GM23338 (cell line): ENCODE results near the gene ISG15. TPM values are rescaled to one million over a fixed set of nuclear protein-coding genes. Genes with fewer than 3 reads are reported as not detected.

Source experiments
- ATAC-seq: fragments of 200-7000 bp; cut with Tn5 transposase; 3 replicates; pipeline ENCODE4 v1.9.1; 2020
- DNase-seq: peaks from one replicate; pipeline ENCODE4 v3.0.0-alpha.2; 2015; ENCODE audit warnings: low spot score
- H2AFZ ChIP-seq: fragments of 200-600 bp; sonication (generic); 2 replicates; pipeline ENCODE4 v1.8.0; 2016; ENCODE audit warnings: antibody characterized with exemption, mild to moderate bottlenecking, moderate library complexity
- H3F3A ChIP-seq: fragments of 200-600 bp; sonication (generic); replicated peaks from 2 replicates; pipeline ENCODE4 v1.8.0; 2017; ENCODE audit warnings: antibody characterized with exemption, mixed run types, low read depth
- H3K27ac ChIP-seq: fragments of 200-600 bp; sonication (generic); 2 replicates; pipeline ENCODE4 v1.6.1; 2016; ENCODE audit warnings: low read depth
- H3K27me3 ChIP-seq: fragments of 200-600 bp; sonication (generic); 2 replicates; pipeline ENCODE4 v1.8.0; 2016; ENCODE audit warnings: mild to moderate bottlenecking, mixed run types, moderate library complexity; ENCODE audit not compliant: insufficient read depth
- H3K36me3 ChIP-seq: fragments of 200-600 bp; sonication (generic); 2 replicates; pipeline ENCODE4 v1.8.0; 2016; ENCODE audit warnings: mild to moderate bottlenecking; ENCODE audit not compliant: insufficient read depth
- H3K4me1 ChIP-seq: fragments of 200-600 bp; sonication (generic); 2 replicates; pipeline ENCODE4 v1.8.0; 2016; ENCODE audit warnings: mild to moderate bottlenecking, moderate library complexity; ENCODE audit not compliant: insufficient read depth
- H3K4me2 ChIP-seq: fragments of 200-600 bp; sonication (generic); 2 replicates; pipeline ENCODE4 v1.7.1; 2017; ENCODE audit warnings: mixed run types
- H3K4me3 ChIP-seq: fragments of 200-600 bp; sonication (generic); 2 replicates; pipeline ENCODE4 v1.6.1; 2016; ENCODE audit warnings: mixed run types
- H3K79me2 ChIP-seq: fragments of 200-600 bp; sonication (generic); replicated peaks from 2 replicates; pipeline ENCODE4 v1.8.0; 2017; ENCODE audit warnings: mild to moderate bottlenecking; ENCODE audit not compliant: insufficient read depth
- H3K9me2 ChIP-seq: fragments of 200-600 bp; sonication (generic); 2 replicates; pipeline ENCODE4 v1.8.0; 2017; ENCODE audit not compliant: insufficient read depth
- H4K20me1 ChIP-seq: fragments of 200-600 bp; sonication (generic); replicated peaks from 2 replicates; pipeline ENCODE4 v1.8.0; 2017; ENCODE audit warnings: mild to moderate bottlenecking; ENCODE audit not compliant: insufficient read depth
- H3K27ac Mint-ChIP-seq: 2 replicates; pipeline ENCODE4 v1.8.0; 2020; ENCODE audit warnings: inconsistent platforms, mild to moderate bottlenecking, moderate library complexity, mixed read lengths
- H3K27me3 Mint-ChIP-seq: 3 replicates; pipeline ENCODE4 v1.8.0; 2022; ENCODE audit warnings: low read depth, mild to moderate bottlenecking, moderate library complexity, mixed read lengths, inconsistent platforms; ENCODE audit not compliant: insufficient read depth, poor library complexity
- H3K36me3 Mint-ChIP-seq: 3 replicates; pipeline ENCODE4 v1.8.0; 2021; ENCODE audit warnings: low read depth, mild to moderate bottlenecking, inconsistent platforms, moderate library complexity, mixed read lengths
- H3K4me1 Mint-ChIP-seq: 3 replicates; pipeline ENCODE4 v1.8.0; 2020; ENCODE audit warnings: mild to moderate bottlenecking, inconsistent platforms, mixed read lengths
- H3K4me3 Mint-ChIP-seq: 3 replicates; pipeline ENCODE4 v1.8.0; 2021; ENCODE audit warnings: moderate library complexity, mild to moderate bottlenecking, inconsistent platforms, mixed read lengths
- H3K9me3 Mint-ChIP-seq: 3 replicates; pipeline ENCODE4 v1.8.0; 2020; ENCODE audit warnings: moderate library complexity, mild to moderate bottlenecking, inconsistent platforms, mixed read lengths
- CREB1 ChIP-seq: fragments of 250-450 bp; sonication (Bioruptor Pico); IDR thresholded peaks from 2 replicates; pipeline ENCODE4 v1.5.0; 2020; ENCODE audit warnings: low read depth, mild to moderate bottlenecking, moderate library complexity
- EZH2 ChIP-seq: fragments of 200-600 bp; sonication (generic); IDR thresholded peaks from one replicate; pipeline ENCODE4 v1.8.0; 2017; ENCODE audit warnings: antibody characterized with exemption, mild to moderate bottlenecking, low read depth; ENCODE audit not compliant: unreplicated experiment
- EZH2phosphoT487 ChIP-seq: fragments of 200-600 bp; sonication (generic); IDR thresholded peaks from one replicate; pipeline ENCODE4 v1.8.1; 2018; ENCODE audit warnings: antibody characterized with exemption; ENCODE audit not compliant: unreplicated experiment
- JUNB ChIP-seq: IDR thresholded peaks from one replicate; pipeline ENCODE4 v1.6.1; 2016; ENCODE audit warnings: antibody characterized with exemption; ENCODE audit not compliant: unreplicated experiment
- POLR2AphosphoS5 ChIP-seq: IDR thresholded peaks from 2 replicates; pipeline ENCODE4 v1.6.1; 2016; ENCODE audit warnings: antibody characterized with exemption, low read depth
- ZNF114 ChIP-seq: fragments of 250-450 bp; sonication (Bioruptor Pico); IDR thresholded peaks from 2 replicates; pipeline ENCODE4 v1.5.0; 2020; ENCODE audit warnings: mild to moderate bottlenecking, moderate library complexity
- ZNF331 ChIP-seq: fragments of 250-450 bp; sonication (Bioruptor Pico); IDR thresholded peaks from 2 replicates; pipeline ENCODE4 v1.5.0; 2020; ENCODE audit warnings: low read depth, mild to moderate bottlenecking, moderate library complexity
- polyA plus RNA-seq: library from polyadenylated mRNA; unstranded; fragments of >200 nt; fragmentation: Nextera tagmentation; extraction: Ambion mirVana; gene quantifications from 2 replicates; pipeline ENCODE4 v1.2.1, GENCODE V29; 2016
- total RNA-seq: library from RNA; depleted of rRNA; stranded (reverse); fragments of >200 nt; shearing (Covaris generic); gene quantifications from 2 replicates; pipeline ENCODE4 v1.2.3, GENCODE V29; 2014
- TF ChIP-seq, protein P1 (sequence below): IDR thresholded peaks from one replicate; pipeline ENCODE4 v1.6.1; 2018; ENCODE audit warnings: antibody characterized with exemption; ENCODE audit not compliant: unreplicated experiment
- TF ChIP-seq, protein P2 (sequence below): IDR thresholded peaks from 2 replicates; pipeline ENCODE4 v1.6.1; 2016; ENCODE audit warnings: antibody characterized with exemption

The ISG15 gene
- total and polyA plus RNA-seq, 2 experiments from 2014 or later: 52.9 to 101 TPM

DNA sequence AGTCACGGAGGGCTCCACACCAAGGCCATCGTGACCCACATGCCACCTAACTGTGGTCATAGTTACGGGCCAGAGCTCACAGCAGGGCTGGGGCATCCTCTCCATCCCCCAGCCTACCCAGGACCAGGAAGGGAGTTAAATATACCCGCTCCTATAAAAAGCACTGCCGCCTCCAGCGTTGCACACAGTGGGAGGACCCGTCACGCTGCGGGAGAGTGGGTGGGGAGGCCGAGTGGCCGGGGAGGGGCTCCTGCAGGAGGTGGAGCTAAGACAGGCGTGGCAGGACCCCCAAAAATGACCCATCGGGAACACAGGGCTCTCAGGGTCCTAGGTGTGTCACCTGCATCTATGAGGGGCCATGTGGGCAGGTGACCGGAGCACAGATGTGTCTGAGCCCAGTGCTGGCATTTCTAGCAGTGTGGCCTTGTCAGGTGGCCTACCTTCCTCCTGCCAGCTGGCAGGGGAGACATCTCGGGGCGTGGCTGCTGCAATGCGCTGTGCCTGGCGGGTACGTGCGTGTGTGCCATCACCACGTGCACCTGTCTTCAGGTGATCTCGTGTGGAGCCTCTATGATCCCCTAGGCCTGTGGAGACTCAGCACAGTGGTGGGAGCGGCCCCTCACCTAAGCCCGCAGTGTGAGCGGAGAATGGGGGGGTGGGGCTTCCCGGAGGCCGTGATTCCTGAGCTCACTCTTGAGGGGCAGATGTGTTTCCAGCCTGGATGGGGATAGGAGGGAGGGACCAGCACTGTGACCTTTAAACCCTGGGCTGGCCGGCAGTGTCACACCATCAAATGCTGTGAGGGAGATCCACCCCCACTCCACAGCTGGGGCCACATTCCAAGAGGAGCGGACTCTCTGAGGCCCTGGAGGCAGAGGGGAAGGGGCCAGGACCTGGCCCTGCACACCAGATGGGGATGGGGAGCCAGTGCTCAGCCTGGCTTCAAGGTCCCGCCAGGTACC is 24.4 kb downstream of the ISG15 start:
- Mint-ChIP-seq H3K36me3 (peaks cover 6% of the 10 kb centered on the region; the same call in 2 of the 3 replicates), H3K27me3 (peaks cover 47% of the 10 kb centered on the region), H3K27ac (no peak overlapping the region), H3K9me3 (no peaks in the 10 kb centered on the region; the same call in 2 of the 3 replicates), H3K4me3 (no peak overlapping the region), H3K4me1 (peaks cover 5% of the 10 kb centered on the region; the same call in 2 of the 3 replicates)
- no peaks in the 10 kb centered on the region for H3K9me2 ChIP-seq
- ATAC-seq: no peak
- TF ChIP-seq ZNF114 (CRISPR knock-in tag): no peak
- no peak for TF ChIP-seq EZH2
- TF ChIP-seq, protein P1, sequence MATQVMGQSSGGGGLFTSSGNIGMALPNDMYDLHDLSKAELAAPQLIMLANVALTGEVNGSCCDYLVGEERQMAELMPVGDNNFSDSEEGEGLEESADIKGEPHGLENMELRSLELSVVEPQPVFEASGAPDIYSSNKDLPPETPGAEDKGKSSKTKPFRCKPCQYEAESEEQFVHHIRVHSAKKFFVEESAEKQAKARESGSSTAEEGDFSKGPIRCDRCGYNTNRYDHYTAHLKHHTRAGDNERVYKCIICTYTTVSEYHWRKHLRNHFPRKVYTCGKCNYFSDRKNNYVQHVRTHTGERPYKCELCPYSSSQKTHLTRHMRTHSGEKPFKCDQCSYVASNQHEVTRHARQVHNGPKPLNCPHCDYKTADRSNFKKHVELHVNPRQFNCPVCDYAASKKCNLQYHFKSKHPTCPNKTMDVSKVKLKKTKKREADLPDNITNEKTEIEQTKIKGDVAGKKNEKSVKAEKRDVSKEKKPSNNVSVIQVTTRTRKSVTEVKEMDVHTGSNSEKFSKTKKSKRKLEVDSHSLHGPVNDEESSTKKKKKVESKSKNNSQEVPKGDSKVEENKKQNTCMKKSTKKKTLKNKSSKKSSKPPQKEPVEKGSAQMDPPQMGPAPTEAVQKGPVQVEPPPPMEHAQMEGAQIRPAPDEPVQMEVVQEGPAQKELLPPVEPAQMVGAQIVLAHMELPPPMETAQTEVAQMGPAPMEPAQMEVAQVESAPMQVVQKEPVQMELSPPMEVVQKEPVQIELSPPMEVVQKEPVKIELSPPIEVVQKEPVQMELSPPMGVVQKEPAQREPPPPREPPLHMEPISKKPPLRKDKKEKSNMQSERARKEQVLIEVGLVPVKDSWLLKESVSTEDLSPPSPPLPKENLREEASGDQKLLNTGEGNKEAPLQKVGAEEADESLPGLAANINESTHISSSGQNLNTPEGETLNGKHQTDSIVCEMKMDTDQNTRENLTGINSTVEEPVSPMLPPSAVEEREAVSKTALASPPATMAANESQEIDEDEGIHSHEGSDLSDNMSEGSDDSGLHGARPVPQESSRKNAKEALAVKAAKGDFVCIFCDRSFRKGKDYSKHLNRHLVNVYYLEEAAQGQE: no peak
- TF ChIP-seq CREB1 (CRISPR knock-in tag): no peak
- no peak for TF ChIP-seq JUNB
- H3F3A ChIP-seq: no peaks in the 10 kb centered on the region
- peaks cover 26% of the 10 kb centered on the region for H4K20me1 ChIP-seq
- no peak overlapping the region for H3K4me2 ChIP-seq
- DNase-seq: no peak
- no peak overlapping the region for H3K27ac ChIP-seq
- H3K4me3 ChIP-seq: no peak overlapping the region
- peaks cover 12% of the 10 kb centered on the region; the same call in 1 of the 2 replicates for H3K4me1 ChIP-seq
- H2AFZ ChIP-seq: no peak overlapping the region
- no peaks in the 10 kb centered on the region; the same call in 1 of the 2 replicates for H3K36me3 ChIP-seq
- H3K79me2 ChIP-seq: no peaks in the 10 kb centered on the region
- peaks cover 58% of the 10 kb centered on the region for H3K27me3 ChIP-seq

DNA sequence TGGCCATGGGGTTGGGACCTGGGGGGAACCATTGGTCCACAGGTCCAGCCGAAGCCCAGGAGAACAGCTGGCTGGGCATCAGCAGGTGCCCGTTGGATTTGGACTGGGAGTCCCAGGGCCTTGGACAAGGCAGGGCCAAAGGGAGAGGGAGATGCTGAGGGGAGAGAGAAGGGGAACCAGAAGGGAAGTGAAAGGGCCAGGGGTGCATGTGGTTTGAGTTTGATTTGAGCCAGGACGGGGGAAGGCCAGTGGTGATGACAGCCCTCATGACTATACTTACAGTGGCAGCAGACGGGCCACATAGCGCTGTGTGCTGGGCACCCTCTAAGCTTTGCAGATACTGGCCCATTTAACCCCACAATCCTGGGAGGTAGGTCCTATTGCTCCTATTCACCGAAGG is 25.4 kb downstream of the ISG15 start:
- Mint-ChIP-seq H3K4me1 (peaks cover 4% of the 10 kb centered on the region; the same call in 2 of the 3 replicates), H3K4me3 (no peak overlapping the region), H3K9me3 (no peaks in the 10 kb centered on the region; the same call in 2 of the 3 replicates), H3K27me3 (peaks cover 49% of the 10 kb centered on the region), H3K36me3 (peaks cover 6% of the 10 kb centered on the region; the same call in 2 of the 3 replicates), H3K27ac (no peak overlapping the region)
- Histone ChIP-seq H4K20me1 (peaks cover 30% of the 10 kb centered on the region), H3F3A (no peaks in the 10 kb centered on the region), H3K4me2 (no peak overlapping the region), H2AFZ (no peak overlapping the region), H3K79me2 (no peaks in the 10 kb centered on the region), H3K4me3 (no peak overlapping the region), H3K9me2 (no peaks in the 10 kb centered on the region), H3K4me1 (peaks cover 12% of the 10 kb centered on the region; the same call in 1 of the 2 replicates), H3K27ac (no peak overlapping the region), H3K27me3 (peaks cover 58% of the 10 kb centered on the region), H3K36me3 (no peaks in the 10 kb centered on the region; the same call in 1 of the 2 replicates)
- no peak for DNase-seq
- ATAC-seq: no peak
- TF ChIP-seq ZNF114 (CRISPR knock-in tag) (no peak), POLR2AphosphoS5 (no peak), EZH2phosphoT487 (no peak), ZNF331 (CRISPR knock-in tag) (no peak)
- TF ChIP-seq, protein P1: no peak
- TF ChIP-seq, protein P2, sequence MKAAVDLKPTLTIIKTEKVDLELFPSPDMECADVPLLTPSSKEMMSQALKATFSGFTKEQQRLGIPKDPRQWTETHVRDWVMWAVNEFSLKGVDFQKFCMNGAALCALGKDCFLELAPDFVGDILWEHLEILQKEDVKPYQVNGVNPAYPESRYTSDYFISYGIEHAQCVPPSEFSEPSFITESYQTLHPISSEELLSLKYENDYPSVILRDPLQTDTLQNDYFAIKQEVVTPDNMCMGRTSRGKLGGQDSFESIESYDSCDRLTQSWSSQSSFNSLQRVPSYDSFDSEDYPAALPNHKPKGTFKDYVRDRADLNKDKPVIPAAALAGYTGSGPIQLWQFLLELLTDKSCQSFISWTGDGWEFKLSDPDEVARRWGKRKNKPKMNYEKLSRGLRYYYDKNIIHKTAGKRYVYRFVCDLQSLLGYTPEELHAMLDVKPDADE: no peak
